Astrocyte of the cerebellum (primary cell): ENCODE data around the gene GALNT1.

Source experiments
- DNase-seq: peaks from one replicate; pipeline ENCODE4 v3.0.0-alpha.2; 2011; ENCODE audit warnings: low read depth
- H3K4me3 ChIP-seq: 2 replicates; pipeline ENCODE4 v1.5.1; 2011; ENCODE audit warnings: mild to moderate bottlenecking, low read depth, low read length, moderate library complexity
- CTCF ChIP-seq: IDR thresholded peaks from 2 replicates; pipeline ENCODE4 v1.5.1; 2012; ENCODE audit warnings: low read length, low read depth, moderate library complexity, mild to moderate bottlenecking; ENCODE audit errors: missing control alignments
- in situ Hi-C: cut with HindIII; loops from 2 replicates; pipeline ENCODE4 v1.10.0; 2017; ENCODE audit warnings: low sequenced_read_pairs

GALNT1 gene

DNA sequence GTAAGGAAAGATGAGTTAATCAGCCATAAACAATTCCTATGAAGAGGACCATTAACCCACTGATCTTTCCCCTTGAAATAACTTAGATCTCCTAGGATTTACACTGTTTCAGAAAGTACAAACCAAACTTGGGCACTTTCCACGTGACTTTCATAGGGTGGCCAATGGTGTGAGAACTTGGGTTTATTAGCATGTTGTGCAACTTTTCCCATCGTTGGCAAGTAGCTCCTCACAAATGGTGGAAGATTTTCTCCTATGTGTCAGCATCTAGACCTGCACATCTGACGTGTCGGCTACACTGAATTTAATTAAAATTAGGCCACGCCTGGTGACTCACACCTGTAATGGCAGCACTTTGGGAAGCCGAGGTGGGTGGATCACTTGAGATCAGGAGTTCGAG lies 116.3 kb downstream of the GALNT1 start:
- no peak for TF ChIP-seq CTCF
- no peak for DNase-seq
- in situ Hi-C loops: no loop called here
- no peak overlapping the region for H3K4me3 ChIP-seq

DNA sequence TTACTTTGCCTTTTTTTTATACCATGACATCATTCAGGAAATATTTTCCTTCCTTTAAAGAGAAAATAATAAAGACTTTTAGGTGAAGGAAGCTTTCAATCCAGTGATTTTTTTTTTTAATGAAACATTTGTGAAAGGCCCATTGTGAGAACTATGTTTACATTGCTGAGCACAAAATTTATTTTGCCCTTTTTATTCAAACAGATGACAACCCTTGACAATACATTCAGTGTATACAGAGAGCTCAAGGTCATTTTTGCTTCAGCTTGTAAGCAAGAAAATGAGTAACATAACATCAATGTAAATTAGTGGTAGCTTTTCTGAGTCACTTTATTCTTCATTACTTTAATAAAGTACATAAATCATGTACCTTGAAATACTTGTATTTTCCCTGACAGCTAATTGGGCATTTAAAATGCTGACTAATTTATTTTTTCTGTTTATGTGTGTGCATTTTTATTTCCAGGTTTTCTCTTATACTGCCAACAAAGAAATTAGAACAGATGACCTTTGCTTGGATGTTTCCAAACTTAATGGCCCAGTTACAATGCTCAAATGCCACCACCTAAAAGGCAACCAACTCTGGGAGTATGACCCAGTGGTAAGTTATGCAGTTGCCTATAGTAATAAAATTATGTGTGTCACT lies 121.6 kb downstream of the GALNT1 start:
- DNase-seq: no peak
- TF ChIP-seq CTCF: no peak
- no peak overlapping the region for H3K4me3 ChIP-seq
- in situ Hi-C loops: no loop called here

GRCh38 chr18:35705988-35706387 lies 124.4 kb downstream of the GALNT1 start:
- no peak for TF ChIP-seq CTCF
- in situ Hi-C loops: loop anchor here (5.0 kb wide), 1 partner anchor 44 kb away; no protein-coding TSS in a partner anchor
- no peak for DNase-seq
- H3K4me3 ChIP-seq: no peak overlapping the region

DNA sequence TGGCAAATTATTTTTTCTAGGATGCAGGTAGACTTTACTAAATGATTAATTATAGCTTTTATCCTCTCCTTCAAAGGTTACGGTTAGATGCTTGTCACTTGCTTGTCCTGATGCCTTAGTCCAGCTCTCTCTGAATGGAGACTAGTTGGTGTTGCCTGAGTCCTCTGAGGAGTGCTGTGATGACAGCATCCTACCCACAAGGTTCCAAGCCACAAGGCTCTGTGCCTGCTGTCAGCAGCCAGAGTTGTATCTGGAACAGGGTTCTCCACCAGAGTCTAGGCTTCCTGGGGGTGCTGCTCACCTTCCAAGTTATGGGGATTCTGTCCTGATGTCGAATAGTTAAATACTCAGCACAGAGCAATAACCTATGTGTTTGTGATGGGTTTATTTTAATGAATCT lies 125.7 kb downstream of the GALNT1 start:
- in situ Hi-C loops: loop anchor here (5.0 kb wide), 1 partner anchor 45 kb away; no protein-coding TSS in a partner anchor
- no peak for DNase-seq

DNA sequence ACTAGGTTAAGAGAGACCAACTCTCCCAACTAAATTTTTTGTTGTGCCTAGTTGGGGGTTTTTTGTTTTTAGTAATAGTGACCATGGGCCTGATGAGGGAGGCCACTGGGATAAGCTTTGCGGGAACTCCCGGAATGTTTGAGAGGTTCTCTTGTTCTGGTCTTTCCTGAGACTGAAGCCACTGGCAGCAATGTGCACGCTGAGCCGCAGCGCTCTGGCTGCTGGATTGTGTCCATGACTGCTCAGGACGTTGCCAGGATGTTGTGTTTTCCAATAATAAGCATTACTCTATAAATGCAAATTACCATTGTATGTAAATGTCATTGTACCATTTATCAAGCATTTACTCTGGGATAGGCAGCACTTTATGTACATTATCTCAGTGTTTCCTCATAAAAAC lies 126.1 kb downstream of the GALNT1 start:
- DNase-seq: peak; percentile 23
- TF ChIP-seq CTCF: no peak
- in situ Hi-C loops: loop anchor here (5.0 kb wide), 1 partner anchor 45 kb away; no protein-coding TSS in a partner anchor
- H3K4me3 ChIP-seq: no peak overlapping the region

More for the DNA sequence above, 125.7 kb downstream of the GALNT1 start:
- no peak overlapping the region for H3K4me3 ChIP-seq
- TF ChIP-seq CTCF: no peak

DNA sequence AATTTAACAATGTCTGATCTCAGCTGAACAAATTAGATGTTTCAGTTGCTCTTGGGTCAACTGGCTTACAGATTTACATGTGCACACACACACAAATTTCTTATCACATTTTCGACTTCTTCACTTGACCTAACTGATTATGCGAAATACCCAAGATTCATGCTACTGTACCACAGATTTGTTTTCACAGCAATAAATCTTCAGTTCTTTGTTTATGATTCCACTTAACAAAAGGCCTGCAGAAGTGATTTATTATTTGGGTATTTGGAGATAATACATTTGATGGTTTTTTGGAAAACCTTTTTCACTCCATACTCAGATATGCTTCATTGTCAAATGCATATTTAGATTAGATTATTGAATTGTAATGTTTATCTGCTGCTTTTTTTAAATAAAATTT lies 129.0 kb downstream of the GALNT1 start:
- in situ Hi-C loops: no loop called here
- H3K4me3 ChIP-seq: no peak overlapping the region
- TF ChIP-seq CTCF: no peak
- DNase-seq: no peak
